WTC11 (cell line): ENCODE measurements around the gene GET4. TPM values are rescaled to one million over a fixed set of nuclear protein-coding genes. Genes with fewer than 3 reads are reported as not detected.

ENCODE experiments used
- ATAC-seq: fragments of 200-7000 bp; cut with Tn5 transposase; 2 replicates; pipeline ENCODE4 v1.10.0; 2021; ENCODE audit warnings: mild to moderate bottlenecking, moderate library complexity
- CTCF ChIA-PET: fragments of 300-600 bp; sonication (Branson Sonifier 250); formaldehyde crosslinking; loops from one replicate; lab custom pipeline; 2021; ENCODE audit warnings: antibody characterized with exemption; lab: Charles Lee
- POLR2A ChIA-PET: fragments of 350-600 bp; sonication (Branson Sonifier 250); formaldehyde crosslinking; loops from one replicate; lab custom pipeline; 2021; ENCODE audit warnings: antibody characterized with exemption; lab: Charles Lee
- DNase-seq: peaks from one replicate; pipeline ENCODE4 v3.0.0; 2021; ENCODE audit warnings: low spot score
- H3K27ac Mint-ChIP-seq: 2 replicates; pipeline ENCODE4 v1.8.0; 2021; ENCODE audit warnings: mixed read lengths
- H3K27me3 Mint-ChIP-seq: 2 replicates; pipeline ENCODE4 v1.8.0; 2021; ENCODE audit warnings: low read depth, mild to moderate bottlenecking, moderate library complexity, mixed read lengths
- H3K36me3 Mint-ChIP-seq: 2 replicates; pipeline ENCODE4 v1.8.0; 2021; ENCODE audit warnings: mixed read lengths
- H3K4me1 Mint-ChIP-seq: 2 replicates; pipeline ENCODE4 v1.8.0; 2022; ENCODE audit warnings: mixed read lengths
- H3K4me3 Mint-ChIP-seq: 2 replicates; pipeline ENCODE4 v1.8.0; 2021; ENCODE audit warnings: mild to moderate bottlenecking, moderate library complexity, mixed read lengths
- H3K9me3 Mint-ChIP-seq: 2 replicates; pipeline ENCODE4 v1.8.0; 2021; ENCODE audit warnings: mixed read lengths
- AFF4 ChIP-seq: sonication (generic); formaldehyde crosslinking; IDR thresholded peaks from 2 replicates; pipeline ENCODE4 v1.8.1; 2023; ENCODE audit warnings: mild to moderate bottlenecking, missing genetic modification reagents, borderline replicate concordance
- AR ChIP-seq: fragments of 250-450 bp; sonication (Bioruptor Pico); IDR thresholded peaks from 2 replicates; pipeline ENCODE4 v1.9.0; 2021; ENCODE audit warnings: mild to moderate bottlenecking
- EMX1 ChIP-seq: fragments of 250-450 bp; sonication (Bioruptor Pico); IDR thresholded peaks from 2 replicates; pipeline ENCODE4 v1.8.0; 2021; ENCODE audit warnings: mild to moderate bottlenecking
- ETV6 ChIP-seq: sonication (generic); formaldehyde crosslinking; IDR thresholded peaks from 2 replicates; pipeline ENCODE4 v1.8.1; 2022; ENCODE audit warnings: mild to moderate bottlenecking, missing genetic modification reagents
- HMGA2 ChIP-seq: fragments of 250-450 bp; sonication (Bioruptor Pico); IDR thresholded peaks from 2 replicates; pipeline ENCODE4 v1.4.0; 2021; ENCODE audit warnings: mild to moderate bottlenecking, moderate library complexity
- IRF2 ChIP-seq: sonication (generic); formaldehyde crosslinking; IDR thresholded peaks from 2 replicates; pipeline ENCODE4 v1.8.0; 2022; ENCODE audit warnings: low read depth, missing genetic modification reagents, borderline replicate concordance
- NFYB ChIP-seq: sonication (generic); formaldehyde crosslinking; conservative IDR thresholded peaks from 2 replicates; pipeline ENCODE4 v1.8.0; 2022; ENCODE audit warnings: low read depth, missing genetic modification reagents
- NR3C1 ChIP-seq: sonication (generic); formaldehyde crosslinking; conservative IDR thresholded peaks from 2 replicates; pipeline ENCODE4 v1.8.1; 2023; ENCODE audit warnings: low read depth, mild to moderate bottlenecking, missing genetic modification reagents
- ZBTB21 ChIP-seq: sonication (generic); formaldehyde crosslinking; IDR thresholded peaks from 2 replicates; pipeline ENCODE4 v1.8.1; 2023; ENCODE audit warnings: mild to moderate bottlenecking, missing genetic modification reagents, borderline replicate concordance
- ZNF121 ChIP-seq: sonication (generic); formaldehyde crosslinking; IDR thresholded peaks from 2 replicates; pipeline ENCODE4 v1.8.0; 2023; ENCODE audit warnings: missing genetic modification reagents
- ZNF396 ChIP-seq: fragments of 250-450 bp; sonication (Bioruptor Pico); IDR thresholded peaks from 2 replicates; pipeline ENCODE4 v1.8.0; 2021; ENCODE audit warnings: mild to moderate bottlenecking, moderate library complexity, borderline replicate concordance
- total RNA-seq: library from RNA; stranded (reverse); gene quantifications from 3 replicates; pipeline ENCODE4 v1.2.3, GENCODE V29; 2021
- TF ChIP-seq, protein P1 (sequence below): fragments of 250-450 bp; sonication (Bioruptor Pico); IDR thresholded peaks from 2 replicates; pipeline ENCODE4 v1.9.0; 2021; ENCODE audit warnings: mild to moderate bottlenecking, borderline replicate concordance
- TF ChIP-seq, protein P2 (sequence below): fragments of 250-450 bp; sonication (Bioruptor Pico); IDR thresholded peaks from 2 replicates; pipeline ENCODE4 v1.9.0; 2021; ENCODE audit warnings: moderate library complexity, mild to moderate bottlenecking, inconsistent platforms, borderline replicate concordance
- TF ChIP-seq, protein P3 (sequence below): sonication (generic); formaldehyde crosslinking; IDR thresholded peaks from 2 replicates; pipeline ENCODE4 v1.8.0; 2022; ENCODE audit warnings: mild to moderate bottlenecking, missing genetic modification reagents
- TF ChIP-seq, protein P4 (sequence below): sonication (generic); formaldehyde crosslinking; conservative IDR thresholded peaks from 2 replicates; pipeline ENCODE4 v1.8.1; 2023; ENCODE audit warnings: mild to moderate bottlenecking, low read depth, missing genetic modification reagents, moderate library complexity
- TF ChIP-seq, protein P5 (sequence below): sonication (generic); formaldehyde crosslinking; IDR thresholded peaks from 2 replicates; pipeline ENCODE4 v1.8.0; 2023; ENCODE audit warnings: missing genetic modification reagents

Gene GET4
- total RNA-seq, 1 experiment from 2014 or later: 73.0 TPM

DNA sequence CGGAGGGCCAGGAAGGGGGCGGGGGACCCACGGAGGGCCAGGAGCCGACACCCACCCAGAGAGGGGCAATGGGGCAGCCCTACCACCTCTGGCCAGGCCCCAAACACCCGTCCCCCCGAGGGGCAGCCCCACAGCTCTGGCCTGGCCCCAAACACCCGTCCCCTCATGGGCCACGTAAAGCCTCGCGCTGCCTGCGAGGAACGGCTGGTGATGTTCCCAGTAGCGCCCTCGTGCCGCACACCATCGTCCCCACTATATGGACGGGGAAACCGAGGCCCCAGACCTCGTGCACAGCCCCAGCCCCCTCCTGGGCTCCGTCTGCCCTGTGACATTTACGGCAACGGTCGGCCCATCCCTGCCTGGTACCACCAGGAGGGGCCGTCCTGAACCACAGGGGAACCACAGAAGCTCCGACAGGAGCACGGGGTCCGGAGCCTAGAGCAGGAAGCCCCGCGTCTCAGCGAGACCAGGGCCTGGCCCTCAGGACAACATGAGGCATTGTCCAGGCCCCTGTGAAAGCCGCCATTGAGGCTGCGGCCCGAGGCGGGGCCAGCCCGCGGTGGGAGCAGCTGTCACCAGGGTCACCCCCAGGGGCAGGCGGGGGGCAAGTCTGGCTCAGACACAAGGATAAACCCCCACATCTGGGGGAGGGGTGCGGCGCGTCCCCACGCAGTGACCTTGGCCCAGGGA lies 35.6 kb downstream of the GET4 start (continued):
- TF ChIP-seq, protein P1, sequence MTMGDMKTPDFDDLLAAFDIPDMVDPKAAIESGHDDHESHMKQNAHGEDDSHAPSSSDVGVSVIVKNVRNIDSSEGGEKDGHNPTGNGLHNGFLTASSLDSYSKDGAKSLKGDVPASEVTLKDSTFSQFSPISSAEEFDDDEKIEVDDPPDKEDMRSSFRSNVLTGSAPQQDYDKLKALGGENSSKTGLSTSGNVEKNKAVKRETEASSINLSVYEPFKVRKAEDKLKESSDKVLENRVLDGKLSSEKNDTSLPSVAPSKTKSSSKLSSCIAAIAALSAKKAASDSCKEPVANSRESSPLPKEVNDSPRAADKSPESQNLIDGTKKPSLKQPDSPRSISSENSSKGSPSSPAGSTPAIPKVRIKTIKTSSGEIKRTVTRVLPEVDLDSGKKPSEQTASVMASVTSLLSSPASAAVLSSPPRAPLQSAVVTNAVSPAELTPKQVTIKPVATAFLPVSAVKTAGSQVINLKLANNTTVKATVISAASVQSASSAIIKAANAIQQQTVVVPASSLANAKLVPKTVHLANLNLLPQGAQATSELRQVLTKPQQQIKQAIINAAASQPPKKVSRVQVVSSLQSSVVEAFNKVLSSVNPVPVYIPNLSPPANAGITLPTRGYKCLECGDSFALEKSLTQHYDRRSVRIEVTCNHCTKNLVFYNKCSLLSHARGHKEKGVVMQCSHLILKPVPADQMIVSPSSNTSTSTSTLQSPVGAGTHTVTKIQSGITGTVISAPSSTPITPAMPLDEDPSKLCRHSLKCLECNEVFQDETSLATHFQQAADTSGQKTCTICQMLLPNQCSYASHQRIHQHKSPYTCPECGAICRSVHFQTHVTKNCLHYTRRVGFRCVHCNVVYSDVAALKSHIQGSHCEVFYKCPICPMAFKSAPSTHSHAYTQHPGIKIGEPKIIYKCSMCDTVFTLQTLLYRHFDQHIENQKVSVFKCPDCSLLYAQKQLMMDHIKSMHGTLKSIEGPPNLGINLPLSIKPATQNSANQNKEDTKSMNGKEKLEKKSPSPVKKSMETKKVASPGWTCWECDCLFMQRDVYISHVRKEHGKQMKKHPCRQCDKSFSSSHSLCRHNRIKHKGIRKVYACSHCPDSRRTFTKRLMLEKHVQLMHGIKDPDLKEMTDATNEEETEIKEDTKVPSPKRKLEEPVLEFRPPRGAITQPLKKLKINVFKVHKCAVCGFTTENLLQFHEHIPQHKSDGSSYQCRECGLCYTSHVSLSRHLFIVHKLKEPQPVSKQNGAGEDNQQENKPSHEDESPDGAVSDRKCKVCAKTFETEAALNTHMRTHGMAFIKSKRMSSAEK (CRISPR knock-in tag): no peak
- TF ChIP-seq AFF4 (no peak), EMX1 (CRISPR knock-in tag) (no peak), ZNF396 (CRISPR knock-in tag) (no peak), ZBTB21 (no peak), NR3C1 (CRISPR knock-in tag) (no peak)
- TF ChIP-seq, protein P2, sequence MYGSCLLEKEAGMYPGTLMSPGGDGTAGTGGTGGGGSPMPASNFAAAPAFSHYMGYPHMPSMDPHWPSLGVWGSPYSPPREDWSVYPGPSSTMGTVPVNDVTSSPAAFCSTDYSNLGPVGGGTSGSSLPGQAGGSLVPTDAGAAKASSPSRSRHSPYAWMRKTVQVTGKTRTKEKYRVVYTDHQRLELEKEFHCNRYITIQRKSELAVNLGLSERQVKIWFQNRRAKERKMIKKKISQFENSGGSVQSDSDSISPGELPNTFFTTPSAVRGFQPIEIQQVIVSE (CRISPR knock-in tag): no peak

DNA sequence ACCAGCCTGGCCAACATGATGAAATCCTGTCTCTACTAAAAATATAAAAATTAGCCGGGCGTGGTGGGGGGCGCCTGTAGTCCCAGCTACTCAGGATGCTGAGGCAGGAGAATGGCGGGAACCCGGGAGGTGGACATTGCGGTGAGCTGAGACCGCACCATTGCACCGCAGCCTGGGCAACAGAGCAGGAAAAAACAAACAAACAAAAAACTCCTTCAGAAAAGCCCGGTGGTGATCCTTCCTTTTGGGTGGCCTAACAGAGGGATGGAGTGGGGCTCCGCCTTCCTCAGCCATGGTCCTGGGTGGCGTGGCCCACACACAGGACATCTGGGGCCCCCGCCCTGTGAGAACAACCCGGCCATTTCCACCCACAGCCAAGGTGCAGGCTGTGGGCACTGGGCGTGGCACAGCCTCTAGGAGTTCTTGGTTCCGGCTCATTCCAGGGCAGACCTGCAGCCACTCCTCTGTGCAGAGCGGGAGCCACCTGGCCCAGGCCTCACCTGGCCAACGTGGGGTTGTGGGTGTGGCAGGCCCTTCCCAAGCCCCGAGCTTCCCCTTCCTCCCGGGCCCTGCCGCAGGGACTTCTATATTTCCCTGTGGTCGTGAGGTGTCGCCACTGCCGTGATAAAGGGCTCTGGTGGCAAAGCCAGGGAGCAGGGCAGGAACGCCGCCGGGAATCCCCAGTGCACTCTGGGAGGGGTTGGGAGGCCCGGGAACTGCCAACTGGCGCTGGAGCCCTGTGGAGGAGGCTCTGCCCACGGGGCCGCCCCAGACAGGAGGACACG lies 37.6 kb downstream of the GET4 start:
- ATAC-seq: no peak
- Mint-ChIP-seq H3K27ac (no peak overlapping the region), H3K36me3 (no peaks in the 10 kb centered on the region), H3K4me1 (0 out of 2 replicates have a peak, but pooled peaks cover 4% of the 10 kb centered on the region), H3K4me3 (no peak overlapping the region), H3K9me3 (no peaks in the 10 kb centered on the region), H3K27me3 (peaks cover 3% of the 10 kb centered on the region)
- CTCF ChIA-PET: no interaction called here
- no peak for DNase-seq
- POLR2A ChIA-PET: no interaction called here
- TF ChIP-seq, protein P3, sequence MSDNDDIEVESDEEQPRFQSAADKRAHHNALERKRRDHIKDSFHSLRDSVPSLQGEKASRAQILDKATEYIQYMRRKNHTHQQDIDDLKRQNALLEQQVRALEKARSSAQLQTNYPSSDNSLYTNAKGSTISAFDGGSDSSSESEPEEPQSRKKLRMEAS (CRISPR knock-in tag): no peak
- TF ChIP-seq, protein P4, sequence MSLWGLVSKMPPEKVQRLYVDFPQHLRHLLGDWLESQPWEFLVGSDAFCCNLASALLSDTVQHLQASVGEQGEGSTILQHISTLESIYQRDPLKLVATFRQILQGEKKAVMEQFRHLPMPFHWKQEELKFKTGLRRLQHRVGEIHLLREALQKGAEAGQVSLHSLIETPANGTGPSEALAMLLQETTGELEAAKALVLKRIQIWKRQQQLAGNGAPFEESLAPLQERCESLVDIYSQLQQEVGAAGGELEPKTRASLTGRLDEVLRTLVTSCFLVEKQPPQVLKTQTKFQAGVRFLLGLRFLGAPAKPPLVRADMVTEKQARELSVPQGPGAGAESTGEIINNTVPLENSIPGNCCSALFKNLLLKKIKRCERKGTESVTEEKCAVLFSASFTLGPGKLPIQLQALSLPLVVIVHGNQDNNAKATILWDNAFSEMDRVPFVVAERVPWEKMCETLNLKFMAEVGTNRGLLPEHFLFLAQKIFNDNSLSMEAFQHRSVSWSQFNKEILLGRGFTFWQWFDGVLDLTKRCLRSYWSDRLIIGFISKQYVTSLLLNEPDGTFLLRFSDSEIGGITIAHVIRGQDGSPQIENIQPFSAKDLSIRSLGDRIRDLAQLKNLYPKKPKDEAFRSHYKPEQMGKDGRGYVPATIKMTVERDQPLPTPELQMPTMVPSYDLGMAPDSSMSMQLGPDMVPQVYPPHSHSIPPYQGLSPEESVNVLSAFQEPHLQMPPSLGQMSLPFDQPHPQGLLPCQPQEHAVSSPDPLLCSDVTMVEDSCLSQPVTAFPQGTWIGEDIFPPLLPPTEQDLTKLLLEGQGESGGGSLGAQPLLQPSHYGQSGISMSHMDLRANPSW (CRISPR knock-in tag): no peak
- TF ChIP-seq ZNF121 (CRISPR knock-in tag) (no peak), IRF2 (CRISPR knock-in tag) (no peak), ETV6 (CRISPR knock-in tag) (no peak), EMX1 (CRISPR knock-in tag) (no peak), AR (CRISPR knock-in tag) (no peak), HMGA2 (CRISPR knock-in tag) (no peak), NFYB (no peak)
- TF ChIP-seq, protein P5, sequence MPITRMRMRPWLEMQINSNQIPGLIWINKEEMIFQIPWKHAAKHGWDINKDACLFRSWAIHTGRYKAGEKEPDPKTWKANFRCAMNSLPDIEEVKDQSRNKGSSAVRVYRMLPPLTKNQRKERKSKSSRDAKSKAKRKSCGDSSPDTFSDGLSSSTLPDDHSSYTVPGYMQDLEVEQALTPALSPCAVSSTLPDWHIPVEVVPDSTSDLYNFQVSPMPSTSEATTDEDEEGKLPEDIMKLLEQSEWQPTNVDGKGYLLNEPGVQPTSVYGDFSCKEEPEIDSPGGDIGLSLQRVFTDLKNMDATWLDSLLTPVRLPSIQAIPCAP: no peak
